ENCODE measurements around the gene IRF1. TPM values are rescaled to one million over a fixed set of nuclear protein-coding genes. Genes with fewer than 3 reads are reported as not detected.

The IRF1 gene
- total RNA-seq, 1 experiment from 2014 or later, result 30.1 TPM

DNA sequence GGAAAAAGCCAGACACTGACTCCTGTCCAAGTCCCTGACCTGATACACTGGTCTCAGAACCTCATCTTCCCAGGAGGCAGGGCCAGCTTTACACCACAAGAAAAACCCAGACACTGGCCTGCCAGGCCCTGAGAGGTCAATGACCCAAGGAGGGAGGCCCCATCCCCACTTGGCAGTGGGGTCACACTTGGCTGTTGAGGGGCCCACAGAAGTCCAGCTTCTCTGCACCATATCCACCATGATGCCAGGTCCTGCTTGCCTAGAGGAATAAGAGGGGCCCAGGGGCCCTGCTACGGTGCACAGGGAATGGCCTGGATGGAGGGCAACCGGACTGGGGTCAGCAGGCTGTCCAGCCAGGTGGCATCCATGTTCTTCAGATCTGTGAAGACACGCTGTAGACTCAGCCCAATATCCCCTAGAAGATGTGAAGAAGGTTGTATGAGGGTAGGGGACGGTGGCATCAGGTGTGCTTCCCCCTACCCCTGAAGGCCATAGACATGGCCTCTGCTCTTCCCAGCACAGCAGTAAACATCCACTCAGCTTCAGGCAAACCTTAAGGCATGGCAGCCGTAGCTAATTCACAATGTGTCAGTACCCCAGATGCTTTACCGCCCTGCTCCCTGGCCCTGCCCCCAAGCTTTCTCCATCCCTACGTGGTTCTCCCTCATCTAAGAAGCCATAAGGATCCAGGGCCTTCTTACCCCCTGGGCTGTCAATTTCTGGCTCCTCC lies 6.7 kb downstream of the IRF1 start:
- no peak overlapping the region for H3K4me2 ChIP-seq (ENCODE audit: low read length)
- H3K79me2 ChIP-seq (ENCODE audit: insufficient read depth, low read length), result peaks cover 13% of the 10 kb centered on the region; the same call in 1 of the 2 replicates
- H3K9me2 ChIP-seq (ENCODE audit: insufficient read depth), result no peaks in the 10 kb centered on the region
- DNase-seq (ENCODE audit: low read depth, low spot score), result no peak
- no peaks in the 10 kb centered on the region for H3K27me3 ChIP-seq (ENCODE audit: insufficient read depth, low read length)
- no peaks in the 10 kb centered on the region for H4K20me1 ChIP-seq (ENCODE audit: insufficient read depth)
- POLR2A ChIA-PET, result no interaction called here
- intact Hi-C loops (cut with micrococcal nuclease), result no loop called here
- H3K4me3 ChIP-seq (replicated peaks in 1 of 2; ENCODE audit: low read depth in 1 of 2, low read length in 2 of 2), result no peak overlapping the region
- H2AFZ ChIP-seq (ENCODE audit: low read depth, low read length, poor library complexity, severe bottlenecking), result no peak overlapping the region
- no peak overlapping the region for H3K27ac ChIP-seq (ENCODE audit: low read depth, low read length)
- TF ChIP-seq, protein P1, sequence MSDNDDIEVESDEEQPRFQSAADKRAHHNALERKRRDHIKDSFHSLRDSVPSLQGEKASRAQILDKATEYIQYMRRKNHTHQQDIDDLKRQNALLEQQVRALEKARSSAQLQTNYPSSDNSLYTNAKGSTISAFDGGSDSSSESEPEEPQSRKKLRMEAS (IDR thresholded peaks at IDR 0.05), result no peak
- TF ChIP-seq ZNF274 (IDR thresholded peaks at IDR 0.05; ENCODE audit: low read depth, low read length), result no peak
- TF ChIP-seq, protein P2, sequence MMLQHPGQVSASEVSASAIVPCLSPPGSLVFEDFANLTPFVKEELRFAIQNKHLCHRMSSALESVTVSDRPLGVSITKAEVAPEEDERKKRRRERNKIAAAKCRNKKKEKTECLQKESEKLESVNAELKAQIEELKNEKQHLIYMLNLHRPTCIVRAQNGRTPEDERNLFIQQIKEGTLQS (IDR thresholded peaks at IDR 0.05), result no peak
- no peak for TF ChIP-seq CTCF (IDR thresholded peaks at IDR 0.05 in 2 of 3, conservative IDR thresholded peaks at IDR 0.05 in 1 of 3; ENCODE audit: borderline replicate concordance in 1 of 3, insufficient read depth in 1 of 3, low read depth in 2 of 3, low read length in 2 of 3)
- TF ChIP-seq, protein P3, sequence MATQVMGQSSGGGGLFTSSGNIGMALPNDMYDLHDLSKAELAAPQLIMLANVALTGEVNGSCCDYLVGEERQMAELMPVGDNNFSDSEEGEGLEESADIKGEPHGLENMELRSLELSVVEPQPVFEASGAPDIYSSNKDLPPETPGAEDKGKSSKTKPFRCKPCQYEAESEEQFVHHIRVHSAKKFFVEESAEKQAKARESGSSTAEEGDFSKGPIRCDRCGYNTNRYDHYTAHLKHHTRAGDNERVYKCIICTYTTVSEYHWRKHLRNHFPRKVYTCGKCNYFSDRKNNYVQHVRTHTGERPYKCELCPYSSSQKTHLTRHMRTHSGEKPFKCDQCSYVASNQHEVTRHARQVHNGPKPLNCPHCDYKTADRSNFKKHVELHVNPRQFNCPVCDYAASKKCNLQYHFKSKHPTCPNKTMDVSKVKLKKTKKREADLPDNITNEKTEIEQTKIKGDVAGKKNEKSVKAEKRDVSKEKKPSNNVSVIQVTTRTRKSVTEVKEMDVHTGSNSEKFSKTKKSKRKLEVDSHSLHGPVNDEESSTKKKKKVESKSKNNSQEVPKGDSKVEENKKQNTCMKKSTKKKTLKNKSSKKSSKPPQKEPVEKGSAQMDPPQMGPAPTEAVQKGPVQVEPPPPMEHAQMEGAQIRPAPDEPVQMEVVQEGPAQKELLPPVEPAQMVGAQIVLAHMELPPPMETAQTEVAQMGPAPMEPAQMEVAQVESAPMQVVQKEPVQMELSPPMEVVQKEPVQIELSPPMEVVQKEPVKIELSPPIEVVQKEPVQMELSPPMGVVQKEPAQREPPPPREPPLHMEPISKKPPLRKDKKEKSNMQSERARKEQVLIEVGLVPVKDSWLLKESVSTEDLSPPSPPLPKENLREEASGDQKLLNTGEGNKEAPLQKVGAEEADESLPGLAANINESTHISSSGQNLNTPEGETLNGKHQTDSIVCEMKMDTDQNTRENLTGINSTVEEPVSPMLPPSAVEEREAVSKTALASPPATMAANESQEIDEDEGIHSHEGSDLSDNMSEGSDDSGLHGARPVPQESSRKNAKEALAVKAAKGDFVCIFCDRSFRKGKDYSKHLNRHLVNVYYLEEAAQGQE (IDR thresholded peaks at IDR 0.05; ENCODE audit: low read depth), result no peak
- no peak for TF ChIP-seq POLR2A (IDR thresholded peaks at IDR 0.05; ENCODE audit: borderline replicate concordance, extremely low read depth, insufficient read depth, insufficient read length)
- BruUV-seq (replicated peaks), result no TSS peak
- CTCF ChIA-PET, result no interaction called here
- H3K4me1 ChIP-seq (ENCODE audit: control insufficient read depth in 1 of 2, insufficient read depth in 2 of 2, low read length in 2 of 2), result no peaks in the 10 kb centered on the region
- H3K9ac ChIP-seq (ENCODE audit: low read length), result no peak overlapping the region
- no peak for ATAC-seq
- peaks cover 24 to 41% of the 10 kb centered on the region in 2 experiments for H3K36me3 ChIP-seq (ENCODE audit: control insufficient read depth in 1 of 2, insufficient read depth in 2 of 2, low read length in 2 of 2)
- H3K9me3 ChIP-seq (ENCODE audit: control insufficient read depth in 1 of 2, insufficient read depth in 1 of 2, low read depth in 1 of 2, low read length in 2 of 2), result no peaks in the 10 kb centered on the region
- RAD21 ChIA-PET (ENCODE audit: low non-redundant PET in 1 of 2, low total read pairs in 2 of 2, uncharacterized antibody in 2 of 2, unreplicated experiment in 2 of 2), result no interaction called here

Data from HCT116 (cell line).